ENCODE results near the gene DCLRE1B. TPM values are rescaled to one million over a fixed set of nuclear protein-coding genes. Genes with fewer than 3 reads are reported as not detected.

Gene DCLRE1B
- polyA plus RNA-seq, 1 experiment, result 4.5 TPM

GRCh38 chr1:113917400-113918082 lies 12.4 kb downstream of the DCLRE1B start:
- CTCF ChIA-PET, result interaction anchor here (1.6 kb wide), 2 partner anchors 8 to 11 kb away, joined by 4 to 5 read pairs; no protein-coding TSS in a partner anchor

DNA sequence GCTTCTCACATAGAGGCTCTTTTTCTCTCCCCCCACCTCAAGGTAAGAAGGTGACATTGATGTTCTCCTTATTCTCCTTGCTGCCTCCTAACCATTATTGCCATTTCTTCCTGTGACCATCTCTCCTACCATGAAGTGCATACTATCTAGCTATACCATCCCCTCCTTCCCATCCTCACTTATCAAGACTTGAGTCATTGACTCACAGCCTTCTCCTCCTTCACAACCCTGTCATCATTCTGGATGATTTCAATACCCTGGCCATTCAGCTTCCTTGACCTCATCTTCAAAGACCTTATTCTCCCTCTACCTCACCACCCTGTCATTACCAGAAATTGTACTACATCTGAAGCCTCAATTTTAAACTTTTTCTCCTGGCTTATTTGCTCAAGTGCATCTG lies 13.1 kb downstream of the DCLRE1B start:
- no peaks in the 10 kb centered on the region for H3K36me3 ChIP-seq (ENCODE audit: control insufficient read depth, insufficient read depth, low read length)
- ChIA-PET POLR2A (interaction anchor here (0.6 kb wide), 1 partner anchor 781 kb away, joined by 3 read pairs; no protein-coding TSS in a partner anchor), CTCF (interaction anchor here (1.6 kb wide), 1 partner anchor 8 kb away, joined by 4 read pairs; no protein-coding TSS in a partner anchor)
- no peak for DNase-seq (ENCODE audit: low read depth)
- H3K4me3 ChIP-seq (ENCODE audit: low read depth, low read length), result no peak overlapping the region
- peaks cover 2% of the 10 kb centered on the region; the same call in 1 of the 2 replicates for H3K27me3 ChIP-seq (ENCODE audit: control insufficient read depth, insufficient read depth, low read length)
- no peak for TF ChIP-seq CTCF (IDR thresholded peaks at IDR 0.05; ENCODE audit: insufficient read depth, low read depth, low read length)

More at GRCh38 chr1:113917400-113918082, 12.4 kb downstream of the DCLRE1B start:
- TF ChIP-seq CTCF (IDR thresholded peaks at IDR 0.05; ENCODE audit: insufficient read depth, low read depth, low read length), result no peak
- DNase-seq (ENCODE audit: low read depth), result no peak
- Histone ChIP-seq H3K4me3 (ENCODE audit: low read depth, low read length) (no peak overlapping the region), H3K36me3 (ENCODE audit: control insufficient read depth, insufficient read depth, low read length) (no peaks in the 10 kb centered on the region), H3K27me3 (ENCODE audit: control insufficient read depth, insufficient read depth, low read length) (no peaks in the 10 kb centered on the region)
- POLR2A ChIA-PET, result interaction anchor here (0.7 kb wide), 1 partner anchor 57 kb away, joined by 4 read pairs; no protein-coding TSS in a partner anchor

DNA sequence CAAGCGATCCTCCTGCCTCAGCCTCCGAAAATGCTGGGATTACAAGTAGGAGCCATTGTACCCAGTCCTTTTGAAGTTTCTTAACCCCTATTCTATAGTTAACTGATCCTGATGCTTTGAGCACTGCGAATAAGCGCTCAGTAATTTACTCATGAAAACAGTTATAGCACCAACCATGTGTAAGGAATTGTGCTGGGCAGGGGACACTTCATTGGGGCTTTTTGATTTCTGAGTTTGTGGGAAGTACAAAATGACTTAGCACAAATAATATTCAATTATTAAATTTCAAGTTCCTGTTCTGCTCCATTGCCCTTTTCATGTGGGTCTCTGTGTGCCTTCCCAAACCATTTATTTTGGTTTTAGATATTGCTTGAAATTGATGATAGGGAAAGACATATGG lies 17.8 kb downstream of the DCLRE1B start:
- TF ChIP-seq CTCF (IDR thresholded peaks at IDR 0.05; ENCODE audit: insufficient read depth, low read depth, low read length), result no peak
- ChIA-PET CTCF (no interaction called here), POLR2A (no interaction called here)
- Histone ChIP-seq H3K4me3 (ENCODE audit: low read depth, low read length) (no peak overlapping the region), H3K36me3 (ENCODE audit: control insufficient read depth, insufficient read depth, low read length) (no peaks in the 10 kb centered on the region), H3K27me3 (ENCODE audit: control insufficient read depth, insufficient read depth, low read length) (peaks cover 5% of the 10 kb centered on the region)
- DNase-seq (ENCODE audit: low read depth), result no peak

DNA sequence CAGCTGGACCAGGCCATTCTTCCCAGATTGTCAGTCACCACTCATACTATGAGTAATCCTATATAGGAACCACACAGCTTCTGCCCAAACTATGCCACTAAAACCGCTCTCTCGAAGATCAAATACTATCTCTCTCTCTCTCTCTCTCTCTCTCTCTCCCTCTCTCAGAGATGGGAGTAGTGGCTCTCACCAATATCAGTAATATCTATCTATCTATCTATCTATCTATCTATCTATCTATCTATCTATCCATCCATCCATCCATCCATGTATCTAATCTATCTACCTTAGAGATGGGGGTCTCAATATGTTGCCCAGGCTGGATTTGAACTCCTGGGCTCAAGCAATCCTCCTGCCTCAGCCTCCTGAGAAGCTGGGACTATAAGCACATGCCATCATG lies 19.3 kb downstream of the DCLRE1B start:
- POLR2A ChIA-PET, result no interaction called here
- H3K4me3 ChIP-seq (ENCODE audit: low read depth, low read length), result no peak overlapping the region
- no peak for TF ChIP-seq CTCF (IDR thresholded peaks at IDR 0.05; ENCODE audit: insufficient read depth, low read depth, low read length)
- no peaks in the 10 kb centered on the region for H3K36me3 ChIP-seq (ENCODE audit: control insufficient read depth, insufficient read depth, low read length)
- H3K27me3 ChIP-seq (ENCODE audit: control insufficient read depth, insufficient read depth, low read length), result peaks cover 5% of the 10 kb centered on the region
- DNase-seq (ENCODE audit: low read depth), result no peak
- CTCF ChIA-PET, result no interaction called here

DNA sequence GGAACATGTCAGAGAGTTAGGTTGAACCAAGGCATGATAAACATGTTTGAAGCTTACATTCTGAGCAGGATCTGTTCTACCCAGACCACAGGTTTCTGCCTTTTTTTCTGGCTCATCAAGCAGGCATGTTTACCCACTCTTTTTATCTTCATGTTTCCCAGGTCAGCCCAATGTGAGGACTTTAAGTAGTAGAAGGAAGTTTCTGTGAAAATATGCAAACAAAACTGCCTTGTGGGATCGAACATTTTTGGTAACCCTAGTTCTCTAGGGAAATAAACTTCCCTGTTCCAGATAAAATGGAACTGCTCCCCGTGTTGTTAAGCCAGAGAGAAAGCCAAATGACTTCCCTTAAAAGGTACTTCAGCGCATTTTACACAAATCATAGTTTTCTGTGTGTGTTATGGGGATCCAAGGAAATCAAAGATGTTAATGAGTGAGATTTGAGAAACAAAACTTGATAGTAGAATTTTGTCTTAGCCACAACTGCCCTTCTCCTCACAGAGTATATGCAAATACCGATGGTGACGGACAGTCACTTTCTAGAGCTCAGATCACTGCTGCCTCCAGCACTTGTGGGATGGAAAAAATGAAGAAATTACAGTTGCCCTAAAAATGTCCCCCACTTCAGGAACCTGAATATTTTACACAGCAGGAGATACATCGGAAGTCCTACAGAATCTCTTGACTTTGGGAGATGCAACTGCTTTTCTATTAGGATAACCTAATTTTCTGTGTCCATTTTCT lies 23.2 kb downstream of the DCLRE1B start:
- Histone ChIP-seq H3K36me3 (ENCODE audit: control insufficient read depth, insufficient read depth, low read length) (no peaks in the 10 kb centered on the region), H3K4me3 (ENCODE audit: low read depth, low read length) (peak overlapping the region; percentile 70), H3K27me3 (ENCODE audit: control insufficient read depth, insufficient read depth, low read length) (peaks cover 2% of the 10 kb centered on the region; the same call in 1 of the 2 replicates)
- DNase-seq (ENCODE audit: low read depth), result no peak
- ChIA-PET CTCF (interaction anchor here (0.7 to 4.8 kb wide), 11 partner anchors 8 to 856 kb away, joined by 3 to 26 read pairs (median 4); partner anchors contain the start of genes AP4B1, DCLRE1B, LRIG2 and OLFML3), POLR2A (interaction anchor here (1.8 kb wide), 1 partner anchor 23 kb away, joined by 5 read pairs; the partner anchor contains the start of genes AP4B1 and DCLRE1B)
- TF ChIP-seq CTCF (IDR thresholded peaks at IDR 0.05; ENCODE audit: insufficient read depth, low read depth, low read length), result no peak
